Activated naive CD8-positive, alpha-beta T cell treated with anti-CD3 and anti-CD28 coated beads, Interleukin-2, amount 50 U/mL, for 24 hours (primary cell): ENCODE data around the gene GK2.

ENCODE experiments used
- ATAC-seq: fragments of 150-1000 bp; cut with Tn5 transposase; one replicate; pipeline ENCODE4 v1.10.0; 2021
- DNase-seq: peaks from one replicate; pipeline ENCODE4 v3.0.0; 2021
- H3K27ac Mint-ChIP-seq: one replicate; pipeline ENCODE4 v1.8.0; 2021; ENCODE audit warnings: mild to moderate bottlenecking, mixed read lengths
- H3K27me3 Mint-ChIP-seq: one replicate; pipeline ENCODE4 v1.8.0; 2021; ENCODE audit warnings: mixed read lengths
- H3K36me3 Mint-ChIP-seq: one replicate; pipeline ENCODE4 v1.8.0; 2021; ENCODE audit warnings: low read depth, mixed read lengths
- H3K4me1 Mint-ChIP-seq: one replicate; pipeline ENCODE4 v1.8.0; 2021; ENCODE audit warnings: mixed read lengths
- H3K4me3 Mint-ChIP-seq: one replicate; pipeline ENCODE4 v1.8.0; 2021; ENCODE audit warnings: mild to moderate bottlenecking, moderate library complexity, mixed read lengths
- H3K9me3 Mint-ChIP-seq: one replicate; pipeline ENCODE4 v1.8.0; 2021; ENCODE audit warnings: mixed read lengths

Gene GK2

GRCh38 chr4:79358438-79358837 lies 49.6 kb downstream of the GK2 start:
- no peak for DNase-seq
- ATAC-seq, result no peak
- Mint-ChIP-seq H3K9me3 (no peaks in the 10 kb centered on the region), H3K4me1 (no peaks in the 10 kb centered on the region), H3K27ac (no peak overlapping the region), H3K36me3 (no peaks in the 10 kb centered on the region), H3K27me3 (no peaks in the 10 kb centered on the region), H3K4me3 (no peak overlapping the region)

- no peak overlapping the region for H3K27ac Mint-ChIP-seq
- no peak overlapping the region for H3K4me3 Mint-ChIP-seq
- ATAC-seq (no peak), DNase-seq (no peak)
- no peaks in the 10 kb centered on the region for H3K36me3 Mint-ChIP-seq
- H3K9me3 Mint-ChIP-seq, result no peaks in the 10 kb centered on the region
- H3K27me3 Mint-ChIP-seq, result no peaks in the 10 kb centered on the region
- no peaks in the 10 kb centered on the region for H3K4me1 Mint-ChIP-seq
These were observed 50.7 kb downstream of the GK2 start for GRCh38 chr4:79357365-79357764.
